Activated CD8-positive, alpha-beta T cell treated with anti-CD3 and anti-CD28 coated beads for 36 hours (primary cell): ENCODE measurements around the gene RNF223. TPM values are rescaled to one million over a fixed set of nuclear protein-coding genes. Genes with fewer than 3 reads are reported as not detected.

Experiments used
- ATAC-seq: fragments of 200-7000 bp; cut with Tn5 transposase; one replicate; pipeline ENCODE4 v1.10.0; 2021; ENCODE audit warnings: mild to moderate bottlenecking, moderate library complexity
- CTCF ChIA-PET: fragments of 350-600 bp; sonication (Branson Sonifier 250); formaldehyde crosslinking; loops from one replicate; lab custom pipeline; 2021; ENCODE audit warnings: antibody characterized with exemption; lab: Charles Lee
- POLR2A ChIA-PET: fragments of 350-600 bp; sonication (Branson Sonifier 250); formaldehyde crosslinking; loops from one replicate; lab custom pipeline; 2021; ENCODE audit warnings: antibody characterized with exemption; lab: Charles Lee
- DNase-seq: peaks from one replicate; pipeline ENCODE4 v3.0.0-alpha.2; 2020
- H3K27ac Mint-ChIP-seq: one replicate; pipeline ENCODE4 v1.8.0; 2021; ENCODE audit warnings: mild to moderate bottlenecking, mixed read lengths
- H3K27me3 Mint-ChIP-seq: one replicate; pipeline ENCODE4 v1.8.0; 2021; ENCODE audit warnings: mixed read lengths
- H3K36me3 Mint-ChIP-seq: one replicate; pipeline ENCODE4 v1.8.0; 2021; ENCODE audit warnings: low read depth, mixed read lengths
- H3K4me1 Mint-ChIP-seq: one replicate; pipeline ENCODE4 v1.8.0; 2021; ENCODE audit warnings: low read depth, mixed read lengths
- H3K4me3 Mint-ChIP-seq: one replicate; pipeline ENCODE4 v1.8.0; 2021; ENCODE audit warnings: mild to moderate bottlenecking, moderate library complexity, mixed read lengths
- H3K9me3 Mint-ChIP-seq: one replicate; pipeline ENCODE4 v1.8.0; 2021; ENCODE audit warnings: mixed read lengths
- CTCF ChIP-seq: fragments of 200-600 bp; IDR thresholded peaks from one replicate; pipeline ENCODE4 v1.8.0; 2022; ENCODE audit warnings: antibody characterized with exemption, mild to moderate bottlenecking
- intact Hi-C: fragments of 100-400 bp; cut with micrococcal nuclease; formaldehyde crosslinking; loops from one replicate; pipeline ENCODE4 v1.10.0; 2022
- total RNA-seq, 2 experiments: library from RNA; stranded (reverse); gene quantifications; one replicate each; pipeline ENCODE4 v1.2.3, GENCODE V29; 2021

RNF223 gene
- not detected for total RNA-seq

- CTCF ChIA-PET: interaction anchor here (1.4 kb wide), 1 partner anchor 48 kb away, joined by 5 read pairs; no protein-coding TSS in a partner anchor
- Mint-ChIP-seq H3K36me3 (no peaks in the 10 kb centered on the region), H3K4me3 (no peak within 1 kb of the TSS), H3K4me1 (peaks cover 2% of the 10 kb centered on the region), H3K9me3 (no peaks in the 10 kb centered on the region), H3K27ac (no peak within 1 kb of the TSS), H3K27me3 (peaks cover 7% of the 10 kb centered on the region)
- intact Hi-C loops: no loop called here
- POLR2A ChIA-PET: interaction anchor here (1.1 to 2.2 kb wide), 4 partner anchors 9 to 40 kb away, joined by 3 to 6 read pairs (median 4); no protein-coding TSS in a partner anchor
- no peak for ATAC-seq
- DNase-seq: no peak
- TF ChIP-seq CTCF: no peak
Measured at GRCh38 chr1:1073743-1074587, at the start of gene RNF223. Gene RNF223 (minus strand): TSS chr1:1074306. CDS start chr1:1072566, 1,740 bp downstream.

GRCh38 chr1:1122981-1123480 lies 48.9 kb upstream of the RNF223 start:
- H3K27ac Mint-ChIP-seq: no peak overlapping the region
- peaks cover 7% of the 10 kb centered on the region for H3K27me3 Mint-ChIP-seq
- no peak overlapping the region for H3K4me3 Mint-ChIP-seq
- POLR2A ChIA-PET: interaction anchor here (0.7 to 1.8 kb wide), 6 partner anchors 14 to 128 kb away, joined by 3 to 5 read pairs (median 4); partner anchors contain the start of genes B3GALT6 and SDF4
- no peak for TF ChIP-seq CTCF
- DNase-seq (no peak), ATAC-seq (peak; percentile 20)
- peaks cover 9% of the 10 kb centered on the region for H3K4me1 Mint-ChIP-seq
- no peaks in the 10 kb centered on the region for H3K36me3 Mint-ChIP-seq
- H3K9me3 Mint-ChIP-seq: peaks cover 3% of the 10 kb centered on the region
- intact Hi-C loops: no loop called here
- CTCF ChIA-PET: interaction anchor here (0.6 to 3.2 kb wide), 47 partner anchors 8 to 255 kb away, joined by 3 to 50 read pairs (median 5); partner anchors contain the start of genes B3GALT6, C1QTNF12, SDF4 and TNFRSF18

- Mint-ChIP-seq H3K9me3 (peaks cover 3% of the 10 kb centered on the region), H3K27me3 (peaks cover 7% of the 10 kb centered on the region), H3K36me3 (no peaks in the 10 kb centered on the region), H3K4me3 (no peak overlapping the region), H3K4me1 (peaks cover 14% of the 10 kb centered on the region), H3K27ac (no peak overlapping the region)
- ATAC-seq (peak; percentile 94), DNase-seq (peak; percentile 87)
- ChIA-PET CTCF (interaction anchor here (0.6 to 3.2 kb wide), 57 partner anchors 8 to 256 kb away, joined by 3 to 50 read pairs (median 4); partner anchors contain the start of genes B3GALT6, C1QTNF12, SDF4 and TNFRSF18), POLR2A (interaction anchor here (0.7 to 1.8 kb wide), 10 partner anchors 14 to 151 kb away, joined by 3 to 5 read pairs (median 3); partner anchors contain the start of genes B3GALT6, SDF4 and UBE2J2)
- peak; percentile 91 for TF ChIP-seq CTCF
- intact Hi-C loops: no loop called here
Measured at GRCh38 chr1:1122078-1122811, 48.1 kb upstream of the RNF223 start.

- H3K4me3 Mint-ChIP-seq: no peak overlapping the region
- ATAC-seq: peak; percentile 29
- DNase-seq: no peak
- intact Hi-C loops: no loop called here
- H3K27ac Mint-ChIP-seq: no peak overlapping the region
- ChIA-PET POLR2A (interaction anchor here (0.9 to 1.8 kb wide), 7 partner anchors 15 to 152 kb away, joined by 3 to 5 read pairs (median 3); partner anchors contain the start of genes B3GALT6, SDF4 and UBE2J2), CTCF (interaction anchor here (0.6 to 3.2 kb wide), 34 partner anchors 8 to 251 kb away, joined by 3 to 50 read pairs (median 6); partner anchors contain the start of genes B3GALT6, SDF4, TNFRSF18 and TTLL10)
- H3K4me1 Mint-ChIP-seq: peaks cover 16% of the 10 kb centered on the region
- peaks cover 7% of the 10 kb centered on the region for H3K27me3 Mint-ChIP-seq
- no peak for TF ChIP-seq CTCF
- no peaks in the 10 kb centered on the region for H3K36me3 Mint-ChIP-seq
- H3K9me3 Mint-ChIP-seq: peaks cover 3% of the 10 kb centered on the region
Measured at GRCh38 chr1:1121611-1122077, 47.5 kb upstream of the RNF223 start.
